ENCODE results near the gene SLIT3.
A peak's percentile ranks its signal among the peaks of the same experiment; 100 is the strongest.

Gene SLIT3

GRCh38 chr5:168693883-168694282, 607.1 kb downstream of the SLIT3 start:
- peaks cover 3% of the 10 kb centered on the region for H3K27me3 Mint-ChIP-seq
- no peaks in the 10 kb centered on the region for H3K4me1 Mint-ChIP-seq (ENCODE audit: low read depth)
- no peak overlapping the region for H3K27ac Mint-ChIP-seq
- no peaks in the 10 kb centered on the region for H3K9me3 Mint-ChIP-seq
- intact Hi-C loops (cut with micrococcal nuclease): no loop called here
- H3K36me3 Mint-ChIP-seq (ENCODE audit: low read depth): no peaks in the 10 kb centered on the region
- no peak overlapping the region for H3K4me3 Mint-ChIP-seq

DNA sequence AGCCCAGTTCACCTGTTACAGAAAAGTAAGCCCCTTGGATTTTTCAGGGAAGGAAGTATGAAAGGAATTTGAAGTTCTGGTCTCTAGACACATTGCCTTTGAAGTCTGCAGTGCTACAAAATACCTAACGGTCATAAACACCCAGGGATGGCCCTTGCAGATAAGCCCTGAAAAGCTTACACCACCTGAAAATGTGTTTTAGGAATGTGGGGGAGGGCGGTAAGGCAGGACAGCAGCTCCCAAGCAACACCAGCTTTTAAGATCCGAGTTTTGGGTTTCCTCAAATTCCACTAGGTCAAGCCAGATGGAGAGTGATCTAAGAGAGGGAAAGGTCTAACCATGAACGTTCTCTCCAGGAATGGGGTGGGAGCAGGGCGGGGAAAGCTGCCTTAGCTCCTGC, 607.6 kb downstream of the SLIT3 start:
- no peak overlapping the region for H3K27ac Mint-ChIP-seq
- no peak overlapping the region for H3K4me3 Mint-ChIP-seq
- no peaks in the 10 kb centered on the region for H3K9me3 Mint-ChIP-seq
- peaks cover 3% of the 10 kb centered on the region for H3K27me3 Mint-ChIP-seq
- intact Hi-C loops (cut with micrococcal nuclease): no loop called here
- H3K4me1 Mint-ChIP-seq (ENCODE audit: low read depth): no peaks in the 10 kb centered on the region
- H3K36me3 Mint-ChIP-seq (ENCODE audit: low read depth): no peaks in the 10 kb centered on the region

GRCh38 chr5:168691891-168692290, 609.0 kb downstream of the SLIT3 start:
- Mint-ChIP-seq H3K36me3 (ENCODE audit: low read depth) (no peaks in the 10 kb centered on the region), H3K27me3 (peaks cover 3% of the 10 kb centered on the region), H3K9me3 (no peaks in the 10 kb centered on the region), H3K27ac (no peak overlapping the region), H3K4me3 (no peak overlapping the region), H3K4me1 (ENCODE audit: low read depth) (no peaks in the 10 kb centered on the region)
- intact Hi-C loops (cut with micrococcal nuclease): no loop called here

DNA sequence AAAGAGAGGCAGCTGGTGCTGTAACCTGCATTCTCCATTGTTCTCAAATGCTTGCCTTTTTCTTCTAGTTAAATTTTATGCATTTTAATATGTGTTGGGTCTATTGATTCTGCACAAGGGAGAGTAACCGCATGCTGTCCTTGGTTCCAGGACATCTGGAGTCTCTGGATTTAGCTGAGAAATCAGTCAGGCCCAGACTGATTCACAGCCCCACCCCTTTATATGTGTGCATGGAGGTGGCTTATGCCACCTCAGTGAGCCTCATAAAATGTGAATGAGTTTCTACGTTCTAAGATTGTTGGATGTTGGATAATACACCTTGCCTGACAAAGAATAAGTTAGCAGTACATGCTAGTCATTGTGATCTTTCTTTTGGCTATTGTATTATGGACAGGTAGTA, 611.7 kb downstream of the SLIT3 start:
- Mint-ChIP-seq H3K36me3 (ENCODE audit: low read depth) (no peaks in the 10 kb centered on the region), H3K4me1 (ENCODE audit: low read depth) (no peaks in the 10 kb centered on the region), H3K4me3 (no peak overlapping the region), H3K27me3 (peaks cover 1% of the 10 kb centered on the region), H3K9me3 (no peaks in the 10 kb centered on the region), H3K27ac (no peak overlapping the region)
- intact Hi-C loops (cut with micrococcal nuclease): no loop called here

- H3K4me1 Mint-ChIP-seq (ENCODE audit: low read depth): peaks cover 6% of the 10 kb centered on the region
- H3K27ac Mint-ChIP-seq: no peak overlapping the region
- no peaks in the 10 kb centered on the region for H3K9me3 Mint-ChIP-seq
- intact Hi-C loops (cut with micrococcal nuclease): no loop called here
- no peaks in the 10 kb centered on the region for H3K27me3 Mint-ChIP-seq
- no peaks in the 10 kb centered on the region for H3K36me3 Mint-ChIP-seq (ENCODE audit: low read depth)
- no peak overlapping the region for H3K4me3 Mint-ChIP-seq
Observed at GRCh38 chr5:168686837-168687236, 614.1 kb downstream of the SLIT3 start.

DNA sequence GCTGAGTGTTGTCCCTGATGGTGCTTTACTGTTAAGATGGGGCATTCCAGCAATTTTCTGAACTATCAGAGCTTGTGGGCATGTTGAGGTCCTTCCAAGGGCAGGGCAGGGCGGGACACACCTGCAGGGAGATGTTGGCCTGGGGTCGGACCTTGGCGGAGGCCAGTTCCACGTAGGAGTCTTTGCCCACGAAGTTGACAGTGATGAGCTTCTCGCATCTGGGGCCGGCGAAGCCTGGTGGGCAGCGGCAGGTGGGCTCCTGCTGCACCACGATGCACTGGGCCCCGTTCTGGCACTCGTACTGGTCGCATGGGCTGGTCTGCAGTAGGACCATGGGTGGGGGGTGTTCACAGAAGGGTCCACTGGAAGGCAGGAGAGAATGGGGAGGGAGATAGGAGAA, 615.4 kb downstream of the SLIT3 start:
- intact Hi-C loops (cut with micrococcal nuclease): no loop called here

GRCh38 chr5:168683927-168684295, 617.0 kb downstream of the SLIT3 start:
- intact Hi-C loops (cut with micrococcal nuclease): no loop called here
- H3K27me3 Mint-ChIP-seq: no peaks in the 10 kb centered on the region
- H3K9me3 Mint-ChIP-seq: no peaks in the 10 kb centered on the region
- H3K27ac Mint-ChIP-seq: no peak overlapping the region
- no peak overlapping the region for H3K4me3 Mint-ChIP-seq
- peaks cover 6% of the 10 kb centered on the region for H3K4me1 Mint-ChIP-seq (ENCODE audit: low read depth)
- no peaks in the 10 kb centered on the region for H3K36me3 Mint-ChIP-seq (ENCODE audit: low read depth)

More for the DNA sequence above, 615.4 kb downstream of the SLIT3 start:
- Mint-ChIP-seq H3K9me3 (no peaks in the 10 kb centered on the region), H3K4me1 (ENCODE audit: low read depth) (peaks cover 6% of the 10 kb centered on the region), H3K27me3 (no peaks in the 10 kb centered on the region), H3K4me3 (no peak overlapping the region), H3K36me3 (ENCODE audit: low read depth) (no peaks in the 10 kb centered on the region), H3K27ac (no peak overlapping the region)

DNA sequence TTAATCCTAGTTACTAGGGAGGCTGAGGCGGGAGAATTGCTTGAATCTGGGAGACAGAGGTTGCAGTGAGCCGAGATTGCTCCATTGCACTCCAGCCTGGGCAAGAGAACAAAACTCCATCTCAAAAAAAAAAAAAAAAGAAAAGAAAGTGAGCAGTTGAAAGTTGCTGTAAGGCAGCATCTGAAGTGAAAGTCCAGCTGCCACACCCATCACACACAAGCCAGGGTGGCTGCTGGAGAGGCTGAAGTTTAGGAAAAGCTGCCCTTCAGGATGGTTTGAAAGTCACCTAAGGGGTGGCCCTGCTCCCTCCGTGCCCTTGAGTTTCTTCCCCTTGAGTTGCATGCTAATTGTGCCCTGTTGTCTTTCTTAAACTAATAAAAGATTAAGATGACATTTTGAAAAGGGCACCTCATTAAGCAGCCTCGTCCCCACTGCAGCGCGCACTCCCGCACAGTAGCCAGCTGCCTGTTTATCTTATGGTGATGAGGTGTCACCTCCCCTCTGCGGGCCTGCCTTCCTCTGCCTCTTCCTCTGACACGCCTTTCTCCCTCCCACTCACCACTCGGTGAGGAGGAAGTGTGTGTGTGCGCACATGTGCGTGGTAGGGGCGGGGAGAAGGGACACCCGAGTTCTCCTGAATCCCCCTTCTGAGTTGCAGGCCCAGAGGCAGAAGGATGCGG, 617.6 kb downstream of the SLIT3 start:
- Mint-ChIP-seq H3K4me3 (peak overlapping the region; percentile 4), H3K9me3 (no peaks in the 10 kb centered on the region)

DNA sequence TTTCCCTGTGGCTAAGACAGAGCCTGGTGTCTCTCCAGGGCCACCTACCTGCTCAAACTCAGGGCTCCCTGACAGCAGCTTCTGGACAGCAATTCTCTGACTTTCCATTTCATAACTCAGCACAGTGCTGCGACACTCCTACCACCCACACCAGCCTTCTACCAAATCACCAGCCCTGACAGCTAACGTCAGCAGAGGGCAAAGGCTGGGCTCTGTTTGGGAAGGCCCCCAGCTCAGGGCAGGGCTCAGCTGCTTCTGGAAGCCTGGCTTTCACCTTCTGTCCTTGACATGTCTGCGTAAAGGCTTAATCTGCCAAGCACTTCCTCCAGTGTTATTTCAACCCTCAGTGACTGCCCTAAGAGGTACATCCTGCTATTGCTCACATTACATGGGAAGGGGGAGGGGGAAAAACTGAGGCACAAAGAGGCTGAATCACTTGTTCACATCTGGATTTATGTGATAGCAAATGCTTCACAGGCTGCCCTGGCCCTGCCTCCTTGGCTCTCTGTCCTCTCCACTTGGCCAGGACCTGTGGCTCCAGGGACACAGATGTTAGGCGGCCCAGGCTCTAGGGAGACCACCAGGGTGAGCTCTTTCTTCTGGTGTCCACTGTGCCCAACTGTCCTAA, 619.3 kb downstream of the SLIT3 start:
- Mint-ChIP-seq H3K4me3 (no peak overlapping the region), H3K9me3 (no peaks in the 10 kb centered on the region), H3K27ac (no peak overlapping the region), H3K27me3 (no peaks in the 10 kb centered on the region), H3K4me1 (ENCODE audit: low read depth) (peaks cover 6% of the 10 kb centered on the region), H3K36me3 (ENCODE audit: low read depth) (no peaks in the 10 kb centered on the region)
- intact Hi-C loops (cut with micrococcal nuclease): no loop called here

More for the DNA sequence above, 617.6 kb downstream of the SLIT3 start:
- Mint-ChIP-seq H3K27me3 (no peaks in the 10 kb centered on the region), H3K36me3 (ENCODE audit: low read depth) (no peaks in the 10 kb centered on the region), H3K27ac (no peak overlapping the region), H3K4me1 (ENCODE audit: low read depth) (peaks cover 6% of the 10 kb centered on the region)
- intact Hi-C loops (cut with micrococcal nuclease): no loop called here

DNA sequence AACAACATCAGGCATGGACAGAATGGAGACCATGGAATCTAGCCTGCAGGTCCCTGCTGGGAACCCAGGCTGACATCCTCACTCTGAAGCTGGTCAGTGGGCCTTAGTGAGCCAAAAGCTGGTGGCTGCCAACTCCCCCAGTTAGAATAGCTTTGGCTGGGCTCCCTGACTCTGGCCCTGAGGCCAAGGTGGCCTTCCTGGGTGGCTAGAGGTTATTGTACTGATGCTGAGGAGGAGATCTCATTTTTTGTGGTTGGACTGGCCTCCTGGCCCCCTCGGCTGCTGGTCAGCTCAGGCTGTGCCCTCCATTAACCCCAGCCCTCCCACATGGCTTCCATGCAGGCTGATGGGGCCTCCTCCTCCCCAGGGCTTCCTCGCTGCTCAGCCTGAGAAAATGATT, 620.5 kb downstream of the SLIT3 start:
- H3K4me1 Mint-ChIP-seq (ENCODE audit: low read depth): peaks cover 6% of the 10 kb centered on the region
- no peak overlapping the region for H3K4me3 Mint-ChIP-seq
- no peaks in the 10 kb centered on the region for H3K27me3 Mint-ChIP-seq
- H3K36me3 Mint-ChIP-seq (ENCODE audit: low read depth): no peaks in the 10 kb centered on the region
- no peaks in the 10 kb centered on the region for H3K9me3 Mint-ChIP-seq
- intact Hi-C loops (cut with micrococcal nuclease): no loop called here
- H3K27ac Mint-ChIP-seq: no peak overlapping the region

- Mint-ChIP-seq H3K27ac (no peak overlapping the region), H3K4me1 (ENCODE audit: low read depth) (peaks cover 6% of the 10 kb centered on the region), H3K9me3 (no peaks in the 10 kb centered on the region), H3K4me3 (no peak overlapping the region), H3K36me3 (ENCODE audit: low read depth) (no peaks in the 10 kb centered on the region), H3K27me3 (no peaks in the 10 kb centered on the region)
- intact Hi-C loops (cut with micrococcal nuclease): loop anchor here (2.0 to 5.0 kb wide), 2 partner anchors 412 to 903 kb away; partner anchors contain the start of gene SPDL1
Observed at GRCh38 chr5:168679515-168679920, 621.4 kb downstream of the SLIT3 start.

GRCh38 chr5:168676501-168676900, 624.4 kb downstream of the SLIT3 start:
- Mint-ChIP-seq H3K27me3 (no peaks in the 10 kb centered on the region), H3K9me3 (no peaks in the 10 kb centered on the region), H3K4me3 (no peak overlapping the region), H3K27ac (no peak overlapping the region), H3K36me3 (ENCODE audit: low read depth) (no peaks in the 10 kb centered on the region), H3K4me1 (ENCODE audit: low read depth) (no peaks in the 10 kb centered on the region)
- intact Hi-C loops (cut with micrococcal nuclease): loop anchor here (5.0 kb wide), 1 partner anchor 409 kb away; no protein-coding TSS in a partner anchor

- intact Hi-C loops (cut with micrococcal nuclease): loop anchor here (5.0 kb wide), 1 partner anchor 409 kb away; no protein-coding TSS in a partner anchor
- no peaks in the 10 kb centered on the region for H3K4me1 Mint-ChIP-seq (ENCODE audit: low read depth)
Observed at GRCh38 chr5:168675883-168676408, 625.0 kb downstream of the SLIT3 start.

GRCh38 chr5:168674893-168675482, 626.0 kb downstream of the SLIT3 start:
- no peaks in the 10 kb centered on the region for H3K36me3 Mint-ChIP-seq (ENCODE audit: low read depth)
- H3K4me3 Mint-ChIP-seq: no peak overlapping the region
- intact Hi-C loops (cut with micrococcal nuclease): loop anchor here (5.0 kb wide), 1 partner anchor 408 kb away; no protein-coding TSS in a partner anchor
- H3K27me3 Mint-ChIP-seq: no peaks in the 10 kb centered on the region
- H3K4me1 Mint-ChIP-seq (ENCODE audit: low read depth): no peaks in the 10 kb centered on the region
- no peak overlapping the region for H3K27ac Mint-ChIP-seq
- no peaks in the 10 kb centered on the region for H3K9me3 Mint-ChIP-seq

More at GRCh38 chr5:168675883-168676408, 625.0 kb downstream of the SLIT3 start:
- H3K36me3 Mint-ChIP-seq (ENCODE audit: low read depth): no peaks in the 10 kb centered on the region
- no peak overlapping the region for H3K4me3 Mint-ChIP-seq
- no peaks in the 10 kb centered on the region for H3K27me3 Mint-ChIP-seq
- no peaks in the 10 kb centered on the region for H3K9me3 Mint-ChIP-seq
- H3K27ac Mint-ChIP-seq: no peak overlapping the region
